ENCODE results near the gene HIRA. TPM values are rescaled to one million over a fixed set of nuclear protein-coding genes. Genes with fewer than 3 reads are reported as not detected.

HIRA gene
- total RNA-seq, 2 experiments from 2014 or later = 31.2 to 55.7 TPM

- CTCF ChIA-PET (ENCODE audit: unreplicated experiment) = no interaction called here
- H3K9me2 ChIP-seq (ENCODE audit: insufficient read depth, low read length) = no peaks in the 10 kb centered on the region
- DNase-seq (ENCODE audit: low spot score) = no peak
- H3K79me2 ChIP-seq (ENCODE audit: insufficient read depth, low read depth, low read length) = no peaks in the 10 kb centered on the region
- POLR2A ChIA-PET = no interaction called here
- no peaks in the 10 kb centered on the region for H4K20me1 ChIP-seq (ENCODE audit: insufficient read depth, low read length)
- BruUV-seq (replicated peaks) = no TSS peak
- H3K4me3 ChIP-seq (ENCODE audit: low read depth, low read length, poor library complexity, severe bottlenecking) = no peak overlapping the region
- intact Hi-C loops (cut with micrococcal nuclease; ENCODE audit: unreplicated experiment) = no loop called here
- H2AFZ ChIP-seq (ENCODE audit: low read length) = no peak overlapping the region
- no peak for TF ChIP-seq EZH2phosphoT487 (IDR thresholded peaks at IDR 0.05; ENCODE audit: borderline replicate concordance, low read depth, low read length)
- TF ChIP-seq CTCF (conservative IDR thresholded peaks at IDR 0.05; ENCODE audit: low read length) = no peak
- H3K9me3 ChIP-seq (ENCODE audit: low read length) = no peaks in the 10 kb centered on the region
- peaks cover 98% of the 10 kb centered on the region for H3K36me3 ChIP-seq (ENCODE audit: insufficient read depth, low read length)
- H3K27ac ChIP-seq (ENCODE audit: low read depth, low read length, poor library complexity, severe bottlenecking) = no peak overlapping the region
- H3K4me1 ChIP-seq (ENCODE audit: insufficient read depth, low read length, poor library complexity, severe bottlenecking) = no peaks in the 10 kb centered on the region
- H3K4me2 ChIP-seq (ENCODE audit: low read length) = no peak overlapping the region
These were observed 78.8 kb downstream of the HIRA start for GRCh38 chr22:19352766-19353165.

GRCh38 chr22:19352217-19352616, 79.3 kb downstream of the HIRA start:
- Histone ChIP-seq H3K4me2 (ENCODE audit: low read length) (no peak overlapping the region), H3K79me2 (ENCODE audit: insufficient read depth, low read depth, low read length) (no peaks in the 10 kb centered on the region), H3K36me3 (ENCODE audit: insufficient read depth, low read length) (peaks cover 99% of the 10 kb centered on the region), H4K20me1 (ENCODE audit: insufficient read depth, low read length) (no peaks in the 10 kb centered on the region), H3K27ac (ENCODE audit: low read depth, low read length, poor library complexity, severe bottlenecking) (no peak overlapping the region), H3K9me3 (ENCODE audit: low read length) (no peaks in the 10 kb centered on the region), H2AFZ (ENCODE audit: low read length) (no peak overlapping the region), H3K4me1 (ENCODE audit: insufficient read depth, low read length, poor library complexity, severe bottlenecking) (no peaks in the 10 kb centered on the region), H3K4me3 (ENCODE audit: low read depth, low read length, poor library complexity, severe bottlenecking) (no peak overlapping the region), H3K9me2 (ENCODE audit: insufficient read depth, low read length) (no peaks in the 10 kb centered on the region)
- POLR2A ChIA-PET = no interaction called here
- intact Hi-C loops (cut with micrococcal nuclease; ENCODE audit: unreplicated experiment) = no loop called here
- CTCF ChIA-PET (ENCODE audit: unreplicated experiment) = no interaction called here
- TSS peak; percentile 19 for BruUV-seq (replicated peaks)
- no peak for TF ChIP-seq CTCF (conservative IDR thresholded peaks at IDR 0.05; ENCODE audit: low read length)
- TF ChIP-seq EZH2phosphoT487 (IDR thresholded peaks at IDR 0.05; ENCODE audit: borderline replicate concordance, low read depth, low read length) = no peak
- DNase-seq (ENCODE audit: low spot score) = no peak

- intact Hi-C loops (cut with micrococcal nuclease; ENCODE audit: unreplicated experiment) = no loop called here
- no peak overlapping the region for H3K4me2 ChIP-seq (ENCODE audit: low read length)
- no peak for DNase-seq (ENCODE audit: low spot score)
- no peaks in the 10 kb centered on the region for H3K79me2 ChIP-seq (ENCODE audit: insufficient read depth, low read depth, low read length)
- peaks cover 99% of the 10 kb centered on the region for H3K36me3 ChIP-seq (ENCODE audit: insufficient read depth, low read length)
- ChIA-PET CTCF (ENCODE audit: unreplicated experiment) (no interaction called here), POLR2A (no interaction called here)
- BruUV-seq (replicated peaks) = no TSS peak
- H3K4me3 ChIP-seq (ENCODE audit: low read depth, low read length, poor library complexity, severe bottlenecking) = no peak overlapping the region
- no peaks in the 10 kb centered on the region for H3K9me2 ChIP-seq (ENCODE audit: insufficient read depth, low read length)
- no peaks in the 10 kb centered on the region for H3K9me3 ChIP-seq (ENCODE audit: low read length)
- H3K27ac ChIP-seq (ENCODE audit: low read depth, low read length, poor library complexity, severe bottlenecking) = no peak overlapping the region
- TF ChIP-seq EZH2phosphoT487 (IDR thresholded peaks at IDR 0.05; ENCODE audit: borderline replicate concordance, low read depth, low read length) = no peak
- TF ChIP-seq CTCF (conservative IDR thresholded peaks at IDR 0.05; ENCODE audit: low read length) = no peak
- H3K4me1 ChIP-seq (ENCODE audit: insufficient read depth, low read length, poor library complexity, severe bottlenecking) = no peaks in the 10 kb centered on the region
- no peaks in the 10 kb centered on the region for H4K20me1 ChIP-seq (ENCODE audit: insufficient read depth, low read length)
- H2AFZ ChIP-seq (ENCODE audit: low read length) = no peak overlapping the region
These were observed 79.9 kb downstream of the HIRA start for GRCh38 chr22:19351604-19352003.

Measured in OCI-LY7 (cell line).